PFSK-1 (cell line): Measurements from ENCODE around the gene VPS11.

Experiments used
- FOXP2 ChIP-seq: optimal IDR thresholded peaks from 2 replicates; pipeline ENCODE3; 2011; ENCODE audit warnings: borderline replicate concordance, control low read depth, inconsistent platforms; ENCODE audit not compliant: insufficient read depth; ENCODE audit errors: extremely low read length, extremely low read depth
- POLR2AphosphoS5 ChIP-seq: IDR thresholded peaks from 2 replicates; pipeline ENCODE4 v1.6.1; 2012; ENCODE audit warnings: low read depth, mild to moderate bottlenecking, control low read depth, low read length, moderate library complexity
- SIN3A ChIP-seq: IDR thresholded peaks from 2 replicates; pipeline ENCODE4 v1.6.1; 2012; ENCODE audit warnings: mild to moderate bottlenecking, low read length, moderate library complexity, borderline replicate concordance; ENCODE audit not compliant: insufficient read depth
- TAF1 ChIP-seq: IDR thresholded peaks from 2 replicates; pipeline ENCODE4 v1.6.1; 2012; ENCODE audit warnings: low read length, control low read depth, borderline replicate concordance; ENCODE audit not compliant: insufficient read depth

- TF ChIP-seq FOXP2 (no peak), POLR2AphosphoS5 (no peak), TAF1 (no peak), SIN3A (no peak)
Observed at GRCh38 chr11:119025099-119025473, 42.5 kb upstream of the VPS11 start.
